ENCODE data around the gene TENM3. TPM values are rescaled to one million over a fixed set of nuclear protein-coding genes. Genes with fewer than 3 reads are reported as not detected.
"Not testable (repeated sequence)": the region's sequence is repeated elsewhere in the genome, so short reads cannot be mapped to it uniquely, and the experiment has no call there.

TENM3 gene
- total RNA-seq, 1 donor from 2014 or later: 38.1 TPM

- DNase-seq (ENCODE audit: low spot score): no peak
Measured at GRCh38 chr4:182227611-182228010, 15.6 kb upstream of the TENM3 start.

- no peak for DNase-seq (ENCODE audit: low spot score)
Measured at GRCh38 chr4:182228991-182229577, 14.1 kb upstream of the TENM3 start.

GRCh38 chr4:182230256-182230655 is 12.9 kb upstream of the TENM3 start:
- no peak for DNase-seq (ENCODE audit: low spot score)

- DNase-seq (ENCODE audit: low spot score): no peak
Measured at GRCh38 chr4:182231080-182231479, 12.1 kb upstream of the TENM3 start.

- DNase-seq (ENCODE audit: low spot score): no peak
Measured at GRCh38 chr4:182231496-182231895, 11.7 kb upstream of the TENM3 start.

GRCh38 chr4:182233310-182234090 is 9.7 kb upstream of the TENM3 start:
- DNase-seq (ENCODE audit: low spot score): no peak

- no peak for DNase-seq (ENCODE audit: low spot score)
Measured at GRCh38 chr4:182235021-182235795, 8.0 kb upstream of the TENM3 start.

GRCh38 chr4:182236186-182236585 is 7.0 kb upstream of the TENM3 start:
- DNase-seq (ENCODE audit: low spot score): no peak

- DNase-seq (ENCODE audit: low spot score): not testable (repeated sequence)
Measured at GRCh38 chr4:182237010-182237409, 6.2 kb upstream of the TENM3 start.

- no peak for DNase-seq (ENCODE audit: low spot score)
Measured at GRCh38 chr4:182238355-182238931, 4.8 kb upstream of the TENM3 start.

- DNase-seq (ENCODE audit: low spot score): no peak
Measured at GRCh38 chr4:182240161-182241130, 2.8 kb upstream of the TENM3 start.

- not testable (repeated sequence) for DNase-seq (ENCODE audit: low spot score)
Measured at GRCh38 chr4:182242260-182242659, 942 bp upstream of the TENM3 start.

GRCh38 chr4:182242787-182243186 is 415 bp upstream of the TENM3 start:
- no peak for DNase-seq (ENCODE audit: low spot score)

GRCh38 chr4:182245041-182245440 is 1.8 kb downstream of the TENM3 start:
- no peak for DNase-seq (ENCODE audit: low spot score)

GRCh38 chr4:182245541-182246215 is 2.5 kb downstream of the TENM3 start:
- no peak for DNase-seq (ENCODE audit: low spot score)

GRCh38 chr4:182246401-182247205 is 3.4 kb downstream of the TENM3 start:
- no peak for DNase-seq (ENCODE audit: low spot score)

GRCh38 chr4:182248295-182248694 is 5.1 kb downstream of the TENM3 start:
- DNase-seq (ENCODE audit: low spot score): no peak

- no peak for DNase-seq (ENCODE audit: low spot score)
Measured at GRCh38 chr4:182250446-182250845, 7.2 kb downstream of the TENM3 start.

GRCh38 chr4:182251116-182251515 is 7.9 kb downstream of the TENM3 start:
- DNase-seq (ENCODE audit: low spot score): no peak

Measured in mesenteric fat pad (tissue), 1 donor.